ENCODE measurements around the gene ABHD5. TPM values are rescaled to one million over a fixed set of nuclear protein-coding genes. Genes with fewer than 3 reads are reported as not detected.

Gene ABHD5
- total and polyA plus RNA-seq, 2 of the 13 experiments (the other 11 are each of a cell fraction or from before 2014, with no cell fraction given): 4.5 to 13.3 TPM

- ChIA-PET CTCF (ENCODE audit: low intra/inter-chr PET ratio, low total read pairs) (no interaction called here), POLR2A (no interaction called here)
- in situ Hi-C loops (cut with HindIII; ENCODE audit: extremely low pct_ligation_motif_present, low pct_unique_long_range_greater_than_20kb) (no loop called here), intact Hi-C loops (cut with micrococcal nuclease; ENCODE audit: unreplicated experiment) (no loop called here)
- H3K36me3 ChIP-seq (replicated peaks in 1 of 2; ENCODE audit: control insufficient read depth in 1 of 2, insufficient read depth in 2 of 2, low read length in 2 of 2): no peaks in the 10 kb centered on the region
- DNase-seq (ENCODE audit: low spot score) (no peak), FAIRE-seq (no peak), ATAC-seq (no peak)
- peaks cover 0 to 8% of the 10 kb centered on the region in 2 experiments; a peak in 2 of 5 replicates for H3K27me3 ChIP-seq (ENCODE audit: control insufficient read depth in 1 of 2, insufficient read depth in 2 of 2, low read length in 2 of 2)
- no peak overlapping the region for H3K4me2 ChIP-seq (ENCODE audit: low read depth, low read length)
- 26% methylated on average over 2 of the region's 2 CpGs for WGBS (ENCODE audit: low lambda C conversion rate)
- H3K9ac ChIP-seq (ENCODE audit: insufficient read depth, low read depth, low read length): no peak overlapping the region
- H3K9me3 ChIP-seq (ENCODE audit: low read length): no peaks in the 10 kb centered on the region
- H3K4me3 ChIP-seq (replicated peaks in 1 of 3; ENCODE audit: insufficient read depth in 1 of 3, low read depth in 2 of 3, low read length in 3 of 3): no peak overlapping the region
- no peak for TF ChIP-seq ZBTB20 (CRISPR knock-in tag; IDR thresholded peaks at IDR 0.05; ENCODE audit: borderline replicate concordance, low read depth)
- no peak for TF ChIP-seq ZNF136 (CRISPR knock-in tag; IDR thresholded peaks at IDR 0.05; ENCODE audit: low read depth)
- no peak for TF ChIP-seq ZNF124 (CRISPR knock-in tag; IDR thresholded peaks at IDR 0.05)
- TF ChIP-seq GTF3A (CRISPR knock-in tag; conservative IDR thresholded peaks at IDR 0.05): no peak
- no peak overlapping the region for H3K27ac ChIP-seq (ENCODE audit: extremely low read length, insufficient read depth, low read length)
- H2AFZ ChIP-seq (ENCODE audit: low read length): no peak overlapping the region
- H4K20me1 ChIP-seq (ENCODE audit: insufficient read depth, low read length): no peaks in the 10 kb centered on the region
- peaks cover 6% of the 10 kb centered on the region for H3K4me1 ChIP-seq (ENCODE audit: insufficient read depth, low read length)
- no peaks in the 10 kb centered on the region for H3K79me2 ChIP-seq (ENCODE audit: insufficient read depth, low read length)
- BruUV-seq (replicated peaks): no TSS peak
These were observed 73.7 kb downstream of the ABHD5 start for GRCh38 chr3:43764471-43764870.

GRCh38 chr3:43765521-43765971 is 74.8 kb downstream of the ABHD5 start:
- H4K20me1 ChIP-seq (ENCODE audit: insufficient read depth, low read length): no peaks in the 10 kb centered on the region
- peaks cover 8% of the 10 kb centered on the region for H3K4me1 ChIP-seq (ENCODE audit: insufficient read depth, low read length)
- BruUV-seq (replicated peaks): no TSS peak
- ChIA-PET POLR2A (no interaction called here), CTCF (ENCODE audit: low intra/inter-chr PET ratio, low total read pairs) (no interaction called here)
- ATAC-seq (no peak), FAIRE-seq (no peak), DNase-seq (ENCODE audit: low spot score) (no peak)
- H3K27me3 ChIP-seq (ENCODE audit: control insufficient read depth in 1 of 2, insufficient read depth in 2 of 2, low read length in 2 of 2): peaks cover 0 to 14% of the 10 kb centered on the region in 2 experiments; a peak in 2 of 5 replicates
- H3K9me3 ChIP-seq (ENCODE audit: low read length): no peaks in the 10 kb centered on the region
- no peak overlapping the region for H3K4me3 ChIP-seq (replicated peaks in 1 of 3; ENCODE audit: insufficient read depth in 1 of 3, low read depth in 2 of 3, low read length in 3 of 3)
- H2AFZ ChIP-seq (ENCODE audit: low read length): no peak overlapping the region
- H3K36me3 ChIP-seq (replicated peaks in 1 of 2; ENCODE audit: control insufficient read depth in 1 of 2, insufficient read depth in 2 of 2, low read length in 2 of 2): no peaks in the 10 kb centered on the region
- no peak overlapping the region for H3K4me2 ChIP-seq (ENCODE audit: low read depth, low read length)
- intact Hi-C loops (cut with micrococcal nuclease; ENCODE audit: unreplicated experiment) (no loop called here), in situ Hi-C loops (cut with HindIII; ENCODE audit: extremely low pct_ligation_motif_present, low pct_unique_long_range_greater_than_20kb) (loop anchor here (5.0 kb wide), 1 partner anchor 432 kb away; no protein-coding TSS in a partner anchor)
- H3K9ac ChIP-seq (ENCODE audit: insufficient read depth, low read depth, low read length): no peak overlapping the region
- no peak overlapping the region for H3K27ac ChIP-seq (ENCODE audit: extremely low read length, insufficient read depth, low read length)
- 3% methylated on average over 4 of the region's 4 CpGs for WGBS (ENCODE audit: low lambda C conversion rate)
- no peaks in the 10 kb centered on the region for H3K79me2 ChIP-seq (ENCODE audit: insufficient read depth, low read length)
- TF ChIP-seq ZNF816 (CRISPR knock-in tag; IDR thresholded peaks at IDR 0.05; ENCODE audit: borderline replicate concordance): no peak
- TF ChIP-seq CREBL2 (CRISPR knock-in tag; IDR thresholded peaks at IDR 0.05; ENCODE audit: borderline replicate concordance): no peak
- TF ChIP-seq PHF5A (CRISPR knock-in tag; IDR thresholded peaks at IDR 0.05; ENCODE audit: low read depth, unreplicated experiment): no peak
- no peak for TF ChIP-seq ZNF296 (CRISPR knock-in tag; conservative IDR thresholded peaks at IDR 0.05)
- TF ChIP-seq ZBTB25 (CRISPR knock-in tag; IDR thresholded peaks at IDR 0.05): no peak
- no peak for TF ChIP-seq CHCHD3 (CRISPR knock-in tag; IDR thresholded peaks at IDR 0.05)
- no peak for TF ChIP-seq CENPX (CRISPR knock-in tag; IDR thresholded peaks at IDR 0.05)
- TF ChIP-seq ZNF710 (CRISPR knock-in tag; IDR thresholded peaks at IDR 0.05; ENCODE audit: borderline replicate concordance): no peak
- TF ChIP-seq HDAC2 (CRISPR knock-in tag; IDR thresholded peaks at IDR 0.05): no peak
- no peak for TF ChIP-seq SIN3B (IDR thresholded peaks at IDR 0.05; ENCODE audit: low read length)

Data from HepG2 (cell line).